ENCODE measurements around the gene WASHC4.
"Not testable (repeated sequence)": the region's sequence is repeated elsewhere in the genome, so short reads cannot be mapped to it uniquely, and the experiment has no call there.

WASHC4 gene

GRCh38 chr12:105090361-105090760, 17.2 kb upstream of the WASHC4 start:
- DNase-seq (ENCODE audit: low read depth in 2 of 2) = no peak

- DNase-seq (ENCODE audit: low read depth in 2 of 2) = no peak
Observed at GRCh38 chr12:105091476-105092206, 15.9 kb upstream of the WASHC4 start.

DNA sequence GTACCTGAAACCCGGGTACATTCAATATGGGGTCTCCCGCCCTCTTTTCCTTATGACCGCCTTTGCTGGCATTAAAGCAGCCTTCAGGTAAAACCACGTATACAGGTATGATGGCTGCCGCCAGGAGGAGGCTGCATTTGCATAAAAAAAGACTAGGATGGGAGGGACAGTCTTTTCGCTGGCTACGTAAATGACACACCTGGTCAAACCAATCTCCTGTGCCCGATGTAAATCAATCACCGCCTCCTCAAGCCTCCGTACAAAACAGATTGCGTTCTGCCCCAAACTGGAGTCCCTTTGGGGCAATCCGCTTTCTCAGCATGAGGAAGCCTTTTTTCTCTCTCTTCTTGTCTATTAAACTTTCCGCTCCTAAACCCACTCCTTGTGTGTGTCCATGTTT, 15.2 kb upstream of the WASHC4 start:
- no peak for DNase-seq (ENCODE audit: low read depth in 2 of 2)

DNA sequence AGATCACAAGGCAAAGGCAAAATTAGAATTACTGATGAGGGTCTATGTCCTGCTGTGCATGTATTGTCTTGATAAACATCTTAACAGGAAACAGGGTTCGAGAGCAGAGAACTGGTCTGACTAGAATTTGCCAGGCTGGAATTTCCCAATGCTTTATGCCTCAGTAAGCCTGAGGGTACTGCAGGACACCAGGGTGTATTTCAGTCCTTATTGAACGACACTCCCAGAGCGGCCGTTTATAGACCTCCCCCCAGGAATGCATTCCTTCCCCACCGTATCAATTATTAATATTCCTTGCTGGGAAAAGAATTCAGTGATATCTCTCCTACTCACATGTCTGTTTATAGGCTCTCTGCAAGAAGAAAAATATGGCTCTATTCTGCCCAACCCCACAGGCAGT, 12.2 kb upstream of the WASHC4 start:
- DNase-seq (ENCODE audit: low read depth in 2 of 2) = not testable (repeated sequence)

GRCh38 chr12:105099356-105099755, 8.2 kb upstream of the WASHC4 start:
- no peak for DNase-seq (ENCODE audit: low read depth in 2 of 2)

DNA sequence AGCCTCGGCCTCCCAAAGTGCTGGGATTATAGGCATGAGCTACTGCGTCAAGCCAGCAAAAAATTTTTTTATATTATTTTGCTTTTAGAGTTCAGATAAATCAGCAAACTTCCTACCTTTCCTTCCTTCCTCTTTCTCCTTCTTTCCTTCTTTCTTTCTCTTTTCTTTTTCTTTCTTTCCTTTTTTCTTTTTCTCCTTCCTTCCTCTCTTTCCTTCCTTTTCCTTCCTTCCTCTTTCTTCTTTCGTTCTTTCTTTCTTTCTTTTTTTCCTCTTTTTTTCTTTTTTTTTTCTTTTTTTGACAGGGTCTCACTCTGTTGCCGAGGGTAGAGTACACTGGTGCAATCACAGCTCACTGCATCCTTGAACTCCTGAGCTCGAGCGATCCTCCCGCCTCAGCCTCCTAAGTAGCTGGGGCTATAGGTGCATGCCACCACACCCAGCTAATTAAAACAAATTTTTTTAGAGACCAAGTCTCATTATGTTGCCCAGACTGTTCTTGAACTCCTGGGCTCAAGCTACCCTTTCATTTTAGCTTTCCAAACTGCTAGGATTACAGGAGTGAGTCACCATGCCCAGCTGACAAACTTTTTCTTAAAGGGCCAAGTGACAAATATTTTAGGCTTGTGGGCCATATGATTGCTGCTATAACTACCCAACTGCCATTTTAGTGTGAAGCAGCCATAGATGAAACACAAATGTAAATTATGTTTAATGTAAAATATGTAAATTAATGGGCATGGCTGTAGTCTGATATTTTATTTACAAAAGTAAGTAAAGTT, 7.1 kb upstream of the WASHC4 start:
- DNase-seq (ENCODE audit: low read depth in 2 of 2) = no peak

GRCh38 chr12:105100998-105101397, 6.5 kb upstream of the WASHC4 start:
- DNase-seq (ENCODE audit: low read depth in 2 of 2) = no peak

GRCh38 chr12:105102673-105103072, 4.9 kb upstream of the WASHC4 start:
- DNase-seq (ENCODE audit: low read depth in 2 of 2) = no peak

GRCh38 chr12:105104762-105105161, 2.8 kb upstream of the WASHC4 start:
- DNase-seq (ENCODE audit: low read depth in 2 of 2) = no peak

DNA sequence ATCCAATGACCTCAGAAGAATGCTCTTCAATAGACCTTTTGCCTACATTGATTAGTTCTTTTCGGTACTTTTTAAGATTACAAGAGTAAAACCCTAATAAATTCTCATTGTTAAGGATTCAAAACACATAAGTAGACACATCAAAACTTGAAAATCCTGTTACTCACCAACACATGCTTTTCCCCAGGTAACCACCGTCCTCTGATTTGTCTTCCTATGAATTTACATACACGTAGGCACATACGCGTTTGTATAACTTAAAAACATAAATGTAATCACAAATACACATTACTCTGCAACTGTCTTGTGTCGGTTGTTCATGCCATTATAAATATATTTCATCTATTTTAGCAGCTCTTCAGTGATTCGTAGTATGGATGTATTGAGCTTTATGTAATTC, 910 bp upstream of the WASHC4 start:
- no peak for DNase-seq (ENCODE audit: low read depth in 2 of 2)

- no peak for DNase-seq (ENCODE audit: low read depth in 2 of 2)
Observed at GRCh38 chr12:105107171-105107493, 399 bp upstream of the WASHC4 start.

DNA sequence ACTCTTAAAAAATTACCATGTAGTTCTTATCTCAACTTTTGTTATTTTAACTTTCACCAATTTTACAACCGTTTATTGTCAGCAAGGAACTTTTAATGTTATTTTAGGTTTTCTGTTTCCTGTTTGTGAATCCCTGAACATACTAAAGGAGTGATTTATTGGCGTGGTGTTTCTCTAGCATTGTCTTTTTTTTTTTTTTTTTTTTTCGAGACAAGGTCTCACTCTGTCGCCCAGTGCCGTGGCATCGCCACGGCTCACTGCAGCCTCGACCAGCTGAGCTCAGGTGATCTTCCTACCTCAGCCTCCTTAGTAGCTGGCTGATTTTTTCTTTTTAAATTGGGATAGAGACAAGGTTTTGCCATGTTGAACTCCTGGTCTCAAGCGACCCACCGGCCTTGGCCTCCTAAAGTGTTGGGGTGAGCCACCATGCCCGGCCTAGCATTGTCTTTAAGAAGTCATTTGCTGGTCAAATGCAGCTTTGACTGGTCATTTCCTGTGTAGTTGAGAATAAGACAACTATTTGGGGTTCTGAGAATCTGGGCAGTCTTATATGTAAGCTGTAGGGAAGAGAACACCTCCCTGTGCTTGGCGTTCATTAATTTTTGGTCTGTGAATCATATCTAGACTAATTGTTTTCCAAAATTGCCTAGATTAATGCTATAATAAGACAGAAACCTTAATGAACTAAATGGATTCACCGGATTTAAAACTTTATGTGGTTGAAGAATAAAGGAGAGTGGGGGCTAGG, 2.1 kb downstream of the WASHC4 start:
- no peak for DNase-seq (ENCODE audit: low read depth in 2 of 2)

- no peak for DNase-seq (ENCODE audit: low read depth in 2 of 2)
Observed at GRCh38 chr12:105110851-105111250, 3.3 kb downstream of the WASHC4 start.

- no peak for DNase-seq (ENCODE audit: low read depth in 2 of 2)
Observed at GRCh38 chr12:105113094-105113493, 5.6 kb downstream of the WASHC4 start.

DNA sequence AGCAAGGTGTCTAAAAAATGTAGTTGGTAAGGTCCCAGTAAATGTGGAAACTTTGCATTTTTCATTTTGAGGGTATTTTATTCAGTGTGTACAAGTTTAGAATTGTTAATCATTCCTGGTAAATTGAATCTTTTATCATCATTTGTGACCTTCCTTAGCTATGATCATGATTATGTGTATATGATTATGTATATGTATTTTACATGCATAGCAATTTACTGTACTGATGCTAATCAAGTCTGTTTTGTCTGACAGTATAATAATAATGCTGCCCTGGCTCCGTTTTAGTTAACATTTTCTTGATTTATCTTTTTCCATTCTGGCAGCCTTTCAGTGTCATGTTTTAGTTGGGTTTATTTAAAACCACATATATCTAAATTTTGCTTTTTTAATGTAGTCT, 9.4 kb downstream of the WASHC4 start:
- DNase-seq (ENCODE audit: low read depth in 2 of 2) = no peak

DNA sequence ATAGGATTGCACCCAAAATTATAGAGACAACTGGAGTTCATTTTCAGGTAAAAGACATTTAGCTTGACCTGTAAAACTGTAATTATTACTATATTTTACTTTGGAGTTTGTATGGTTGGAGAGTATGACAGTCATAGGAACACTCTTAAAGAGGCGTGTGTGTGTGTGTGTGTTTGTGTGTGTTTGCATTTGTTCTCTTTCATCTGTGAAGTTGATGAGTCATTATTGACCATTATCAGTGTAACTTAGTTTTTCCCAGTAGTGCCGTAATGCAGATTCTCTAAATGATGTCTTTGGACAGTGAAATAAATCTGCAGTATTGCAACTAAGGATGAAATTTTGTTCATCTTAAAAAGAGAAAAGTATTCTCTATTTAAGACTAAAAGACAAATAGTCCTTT, 13.0 kb downstream of the WASHC4 start:
- DNase-seq (ENCODE audit: low read depth in 2 of 2) = no peak

GRCh38 chr12:105138248-105138647, 30.7 kb downstream of the WASHC4 start:
- DNase-seq (ENCODE audit: low read depth in 2 of 2) = no peak

- no peak for DNase-seq (ENCODE audit: low read depth in 2 of 2)
Observed at GRCh38 chr12:105141320-105141922, 33.9 kb downstream of the WASHC4 start.

DNA sequence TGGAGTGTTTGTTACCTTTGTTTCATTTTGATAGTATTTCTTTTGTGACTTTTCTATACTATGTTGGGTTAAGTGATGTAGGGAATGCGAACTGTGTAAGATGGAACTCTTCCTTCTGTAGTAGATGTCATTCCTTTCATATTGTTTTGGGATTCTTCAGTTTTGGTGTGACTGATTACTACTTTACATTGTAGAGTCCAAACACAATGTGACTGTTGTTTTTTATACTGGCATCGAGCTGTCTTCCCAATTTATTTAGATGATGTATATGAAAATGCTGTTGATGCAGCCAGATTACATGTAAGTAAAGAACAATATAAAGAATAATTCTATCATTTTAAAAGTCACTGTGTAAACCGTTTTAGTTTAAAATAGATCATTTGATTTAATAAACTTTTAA, 34.7 kb downstream of the WASHC4 start:
- DNase-seq (ENCODE audit: low read depth in 2 of 2) = no peak

- DNase-seq (ENCODE audit: low read depth in 2 of 2) = no peak
Observed at GRCh38 chr12:105156260-105156659, 48.7 kb downstream of the WASHC4 start.

- DNase-seq (ENCODE audit: low read depth in 2 of 2) = no peak
Observed at GRCh38 chr12:105157606-105158005, 50.1 kb downstream of the WASHC4 start.

GRCh38 chr12:105158876-105159275, 51.3 kb downstream of the WASHC4 start:
- DNase-seq (ENCODE audit: low read depth in 2 of 2) = no peak
